Mammary epithelial cell (primary cell): ENCODE results near the gene UBD.

Source experiments
- CTCF ChIP-seq, 2 donors: IDR thresholded peaks in 1 of 2; conservative IDR thresholded peaks in 1 of 2; 2 replicates each; pipeline ENCODE4 v1.5.1; 2011 to 2012; ENCODE audit warnings: inconsistent platforms in 2 of 2, low read length in 2 of 2, mild to moderate bottlenecking in 2 of 2, control low read depth in 1 of 2, low read depth in 1 of 2; ENCODE audit not compliant: insufficient read depth in 1 of 2; ENCODE audit errors: extremely low read depth in 1 of 2
- EZH2 ChIP-seq: IDR thresholded peaks from 2 replicates; pipeline ENCODE4 v1.6.1; 2012; ENCODE audit warnings: low read length, inconsistent platforms, borderline replicate concordance

- no peak for TF ChIP-seq CTCF (conservative IDR thresholded peaks at IDR 0.05 in 1 of 2, IDR thresholded peaks at IDR 0.05 in 1 of 2; ENCODE audit: extremely low read depth in 1 of 2, insufficient read depth in 1 of 2, low read depth in 1 of 2, low read length in 2 of 2)
- TF ChIP-seq EZH2, result no peak
Measured at GRCh38 chr6:29577544-29577943, 18.0 kb upstream of the UBD start.
